OCI-LY1 (cell line): ENCODE measurements around the gene TRIM45.

Experiments used
- CTCF ChIP-seq: fragments of 200-600 bp; sonication (generic), shearing (Covaris generic); IDR thresholded peaks from 2 replicates; pipeline ENCODE4 v1.5.1; 2017; ENCODE audit warnings: mild to moderate bottlenecking, antibody characterized with exemption, low read length, moderate library complexity, mixed read lengths
- EZH2 ChIP-seq: fragments of 200-600 bp; sonication (generic), shearing (Covaris generic); IDR thresholded peaks from 2 replicates; pipeline ENCODE4 v1.8.0; 2017; ENCODE audit warnings: borderline replicate concordance, mixed run types, mild to moderate bottlenecking, antibody characterized with exemption, low read length, moderate library complexity, mixed read lengths

- TF ChIP-seq CTCF (no peak), EZH2 (no peak)
Measured at GRCh38 chr1:117138106-117138505, 16.6 kb upstream of the TRIM45 start.
